Panc1 (cell line): ENCODE data around the gene IL17RB. TPM values are rescaled to one million over a fixed set of nuclear protein-coding genes. Genes with fewer than 3 reads are reported as not detected.

ENCODE experiments used
- ATAC-seq: fragments of 200-7000 bp; cut with Tn5 transposase; 2 replicates; pipeline ENCODE4 v1.9.1; 2020; ENCODE audit warnings: mild to moderate bottlenecking, moderate library complexity
- BruUV-seq: library from RNA; stranded (reverse); fragments of 400-500 nt; replicated peaks from 2 replicates; lab custom pipeline; 2021; lab: Mats Ljungman, UMichigan
- CTCF ChIA-PET: fragments of 300-600 bp; sonication (Branson Sonifier 250); formaldehyde crosslinking; loops from one replicate; lab custom pipeline; 2022; ENCODE audit warnings: antibody characterized with exemption; lab: Charles Lee
- POLR2A ChIA-PET: fragments of 300-600 bp; sonication (Branson Sonifier 250); formaldehyde crosslinking; loops from one replicate; lab custom pipeline; 2022; ENCODE audit warnings: antibody characterized with exemption; lab: Charles Lee
- DNase-seq: peaks from one replicate; pipeline ENCODE4 v3.0.0-alpha.2; 2010; ENCODE audit warnings: low read depth, low spot score
- H3K27ac ChIP-seq: 2 replicates; pipeline ENCODE4 v1.5.1; 2011; ENCODE audit warnings: mild to moderate bottlenecking, low read length, inconsistent platforms
- H3K27me3 ChIP-seq: fragments of 200-500 bp; sonication (Bioruptor generic); 2 replicates; pipeline ENCODE4 v1.6.0; 2014; ENCODE audit warnings: low read length, inconsistent platforms; ENCODE audit not compliant: control insufficient read depth, insufficient read depth
- H3K36me3 ChIP-seq: fragments of 200-500 bp; sonication (Bioruptor generic); 2 replicates; pipeline ENCODE4 v1.5.1; 2014; ENCODE audit warnings: inconsistent platforms, mild to moderate bottlenecking, low read length, moderate library complexity; ENCODE audit not compliant: control insufficient read depth, insufficient read depth
- H3K4me1 ChIP-seq: 2 replicates; pipeline ENCODE4 v1.5.1; 2011; ENCODE audit warnings: inconsistent platforms, mild to moderate bottlenecking, low read length, moderate library complexity; ENCODE audit not compliant: control insufficient read depth, insufficient read depth
- H3K4me3 ChIP-seq, 2 experiments: 2 replicates each; pipeline ENCODE4 v1.5.1; 2011 to 2012; ENCODE audit warnings: low read depth in 2 of 2, low read length in 2 of 2, mild to moderate bottlenecking in 2 of 2, inconsistent platforms in 1 of 2, moderate library complexity in 1 of 2
- H3K9me3 ChIP-seq: fragments of 200-500 bp; sonication (Bioruptor generic); 2 replicates; pipeline ENCODE4 v1.5.1; 2014; ENCODE audit warnings: low read depth, mild to moderate bottlenecking, inconsistent platforms, low read length, moderate library complexity; ENCODE audit not compliant: control insufficient read depth, insufficient read depth
- POLR2AphosphoS5 ChIP-seq: IDR thresholded peaks from 2 replicates; pipeline ENCODE4 v1.6.1; 2012; ENCODE audit warnings: mild to moderate bottlenecking, low read depth, low read length, moderate library complexity
- SIN3A ChIP-seq: IDR thresholded peaks from 2 replicates; pipeline ENCODE4 v1.6.1; 2012; ENCODE audit warnings: low read depth, mild to moderate bottlenecking, low read length, moderate library complexity, borderline replicate concordance; ENCODE audit not compliant: insufficient read depth
- TCF7L2 ChIP-seq: IDR thresholded peaks from 2 replicates; pipeline ENCODE4 v1.6.1; 2011; ENCODE audit warnings: mild to moderate bottlenecking, low read depth, low read length, inconsistent platforms
- in situ Hi-C: cut with HindIII; loops from 2 replicates; pipeline ENCODE4 v1.10.0; 2016; ENCODE audit warnings: low sequenced_read_pairs, low pct_unique_long_range_greater_than_20kb
- intact Hi-C: fragments of 100-400 bp; cut with micrococcal nuclease; formaldehyde crosslinking; loops from one replicate; pipeline ENCODE4 v1.10.0; 2022; ENCODE audit not compliant: unreplicated experiment
- total RNA-seq: library from RNA; stranded (reverse); gene quantifications from one replicate; pipeline ENCODE4 v1.2.1, GENCODE V29; 2021; ENCODE audit not compliant: unreplicated experiment
- TF ChIP-seq, protein P1 (sequence below): fragments of 450-650 bp; IDR thresholded peaks from 2 replicates; pipeline ENCODE4 v1.5.1; 2017; ENCODE audit warnings: mild to moderate bottlenecking
- TF ChIP-seq, protein P2 (sequence below), 2 experiments: IDR thresholded peaks; 2 replicates each; pipeline ENCODE4 v1.6.1; 2011 to 2012; ENCODE audit warnings: low read depth in 2 of 2, control low read depth in 1 of 2, low read length in 1 of 2, mild to moderate bottlenecking in 1 of 2, moderate library complexity in 1 of 2; ENCODE audit not compliant: insufficient read depth in 1 of 2

Gene IL17RB
- total RNA-seq, 1 experiment from 2014 or later: 15.9 TPM

DNA sequence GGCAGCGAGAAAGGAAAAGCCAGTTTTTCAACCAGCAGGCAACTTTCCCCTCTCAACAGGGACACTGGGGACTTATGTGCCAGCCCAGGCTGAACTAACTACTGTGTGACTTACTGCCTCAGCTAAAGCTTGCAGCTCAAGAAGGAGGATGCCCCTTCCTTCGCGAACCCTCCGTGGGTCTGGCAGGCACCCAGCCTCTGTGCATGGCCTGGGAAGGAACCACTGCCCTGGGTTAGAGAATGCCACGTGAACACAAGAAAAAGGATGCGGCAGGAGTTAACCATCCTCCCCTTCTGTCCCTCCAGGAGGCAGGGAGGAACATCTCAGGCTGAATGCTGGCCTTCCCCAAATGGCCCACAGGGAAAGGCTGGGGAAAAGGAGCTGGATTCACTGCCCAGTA, 29.2 kb upstream of the IL17RB start:
- Histone ChIP-seq H3K9me3 (no peaks in the 10 kb centered on the region), H3K4me1 (no peaks in the 10 kb centered on the region), H3K27ac (no peak overlapping the region), H3K4me3 (no peak overlapping the region), H3K36me3 (peaks cover 2% of the 10 kb centered on the region; the same call in 1 of the 2 replicates), H3K27me3 (no peaks in the 10 kb centered on the region)
- TF ChIP-seq POLR2AphosphoS5 (no peak), SIN3A (no peak), TCF7L2 (no peak)
- TF ChIP-seq, protein P1, sequence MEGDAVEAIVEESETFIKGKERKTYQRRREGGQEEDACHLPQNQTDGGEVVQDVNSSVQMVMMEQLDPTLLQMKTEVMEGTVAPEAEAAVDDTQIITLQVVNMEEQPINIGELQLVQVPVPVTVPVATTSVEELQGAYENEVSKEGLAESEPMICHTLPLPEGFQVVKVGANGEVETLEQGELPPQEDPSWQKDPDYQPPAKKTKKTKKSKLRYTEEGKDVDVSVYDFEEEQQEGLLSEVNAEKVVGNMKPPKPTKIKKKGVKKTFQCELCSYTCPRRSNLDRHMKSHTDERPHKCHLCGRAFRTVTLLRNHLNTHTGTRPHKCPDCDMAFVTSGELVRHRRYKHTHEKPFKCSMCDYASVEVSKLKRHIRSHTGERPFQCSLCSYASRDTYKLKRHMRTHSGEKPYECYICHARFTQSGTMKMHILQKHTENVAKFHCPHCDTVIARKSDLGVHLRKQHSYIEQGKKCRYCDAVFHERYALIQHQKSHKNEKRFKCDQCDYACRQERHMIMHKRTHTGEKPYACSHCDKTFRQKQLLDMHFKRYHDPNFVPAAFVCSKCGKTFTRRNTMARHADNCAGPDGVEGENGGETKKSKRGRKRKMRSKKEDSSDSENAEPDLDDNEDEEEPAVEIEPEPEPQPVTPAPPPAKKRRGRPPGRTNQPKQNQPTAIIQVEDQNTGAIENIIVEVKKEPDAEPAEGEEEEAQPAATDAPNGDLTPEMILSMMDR: no peak
- TF ChIP-seq, protein P2, sequence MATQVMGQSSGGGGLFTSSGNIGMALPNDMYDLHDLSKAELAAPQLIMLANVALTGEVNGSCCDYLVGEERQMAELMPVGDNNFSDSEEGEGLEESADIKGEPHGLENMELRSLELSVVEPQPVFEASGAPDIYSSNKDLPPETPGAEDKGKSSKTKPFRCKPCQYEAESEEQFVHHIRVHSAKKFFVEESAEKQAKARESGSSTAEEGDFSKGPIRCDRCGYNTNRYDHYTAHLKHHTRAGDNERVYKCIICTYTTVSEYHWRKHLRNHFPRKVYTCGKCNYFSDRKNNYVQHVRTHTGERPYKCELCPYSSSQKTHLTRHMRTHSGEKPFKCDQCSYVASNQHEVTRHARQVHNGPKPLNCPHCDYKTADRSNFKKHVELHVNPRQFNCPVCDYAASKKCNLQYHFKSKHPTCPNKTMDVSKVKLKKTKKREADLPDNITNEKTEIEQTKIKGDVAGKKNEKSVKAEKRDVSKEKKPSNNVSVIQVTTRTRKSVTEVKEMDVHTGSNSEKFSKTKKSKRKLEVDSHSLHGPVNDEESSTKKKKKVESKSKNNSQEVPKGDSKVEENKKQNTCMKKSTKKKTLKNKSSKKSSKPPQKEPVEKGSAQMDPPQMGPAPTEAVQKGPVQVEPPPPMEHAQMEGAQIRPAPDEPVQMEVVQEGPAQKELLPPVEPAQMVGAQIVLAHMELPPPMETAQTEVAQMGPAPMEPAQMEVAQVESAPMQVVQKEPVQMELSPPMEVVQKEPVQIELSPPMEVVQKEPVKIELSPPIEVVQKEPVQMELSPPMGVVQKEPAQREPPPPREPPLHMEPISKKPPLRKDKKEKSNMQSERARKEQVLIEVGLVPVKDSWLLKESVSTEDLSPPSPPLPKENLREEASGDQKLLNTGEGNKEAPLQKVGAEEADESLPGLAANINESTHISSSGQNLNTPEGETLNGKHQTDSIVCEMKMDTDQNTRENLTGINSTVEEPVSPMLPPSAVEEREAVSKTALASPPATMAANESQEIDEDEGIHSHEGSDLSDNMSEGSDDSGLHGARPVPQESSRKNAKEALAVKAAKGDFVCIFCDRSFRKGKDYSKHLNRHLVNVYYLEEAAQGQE (IDR thresholded peaks at IDR 0.05; ENCODE audit: insufficient read depth in 1 of 2, low read depth in 2 of 2, low read length in 1 of 2): no peak
- ChIA-PET POLR2A (no interaction called here), CTCF (no interaction called here)
- no peak for ATAC-seq
- intact Hi-C loops (no loop called here), in situ Hi-C loops (no loop called here)
- DNase-seq: no peak
- BruUV-seq: no TSS peak

DNA sequence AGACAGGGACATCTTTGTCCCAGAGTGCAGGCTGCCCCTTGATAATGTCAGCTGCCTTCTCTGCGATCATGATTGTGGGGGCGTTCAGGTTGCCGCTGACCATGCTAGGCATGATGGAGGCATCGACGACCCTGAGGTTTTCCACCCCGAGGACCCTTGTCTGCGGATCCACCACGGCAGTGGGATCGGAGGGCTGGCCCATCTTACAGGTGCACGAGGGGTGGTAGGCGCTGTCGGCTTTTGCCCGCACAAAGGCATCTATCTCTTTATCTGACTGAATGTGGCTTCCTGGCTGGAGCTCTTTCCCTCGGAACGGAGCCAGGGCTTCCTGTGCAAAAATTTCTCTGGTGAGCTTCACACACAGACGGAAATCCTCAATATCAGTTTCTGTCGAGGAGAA, 28.6 kb upstream of the IL17RB start:
- Histone ChIP-seq H3K9me3 (no peaks in the 10 kb centered on the region), H3K27ac (no peak overlapping the region), H3K27me3 (no peaks in the 10 kb centered on the region), H3K36me3 (peaks cover 2% of the 10 kb centered on the region; the same call in 1 of the 2 replicates), H3K4me1 (no peaks in the 10 kb centered on the region), H3K4me3 (no peak overlapping the region)
- in situ Hi-C loops: no loop called here
- DNase-seq (no peak), ATAC-seq (no peak)
- POLR2A ChIA-PET: no interaction called here
- intact Hi-C loops: no loop called here
- CTCF ChIA-PET: no interaction called here
- no peak for TF ChIP-seq TCF7L2
- no peak for TF ChIP-seq POLR2AphosphoS5
- TF ChIP-seq, protein P2 (IDR thresholded peaks at IDR 0.05; ENCODE audit: insufficient read depth in 1 of 2, low read depth in 2 of 2, low read length in 1 of 2): no peak
- TF ChIP-seq SIN3A: no peak
- TF ChIP-seq, protein P1: no peak
- BruUV-seq: no TSS peak
